ENCODE measurements around the gene ZIC1.

DNA sequence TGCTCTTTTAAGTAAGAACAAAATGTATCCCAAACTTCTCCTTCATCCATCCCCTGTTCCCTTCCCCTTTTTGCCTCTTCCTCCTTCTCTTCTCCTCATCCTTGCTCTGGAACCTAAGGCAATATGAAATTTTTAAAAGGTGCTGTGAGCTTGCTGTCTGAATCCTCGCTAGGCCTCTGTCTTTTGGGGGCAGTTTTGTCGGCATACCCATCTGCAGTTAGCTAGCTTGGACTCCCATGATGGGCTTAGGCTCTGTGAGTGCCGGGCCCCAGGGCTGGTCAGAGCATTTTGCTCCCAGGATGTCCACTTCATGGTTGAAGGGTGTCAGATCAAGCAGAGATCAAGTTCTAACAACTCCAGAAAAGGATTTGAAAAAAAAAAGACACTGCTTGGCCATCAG lies 18.6 kb downstream of the ZIC1 start:
- TF ChIP-seq, protein P1, sequence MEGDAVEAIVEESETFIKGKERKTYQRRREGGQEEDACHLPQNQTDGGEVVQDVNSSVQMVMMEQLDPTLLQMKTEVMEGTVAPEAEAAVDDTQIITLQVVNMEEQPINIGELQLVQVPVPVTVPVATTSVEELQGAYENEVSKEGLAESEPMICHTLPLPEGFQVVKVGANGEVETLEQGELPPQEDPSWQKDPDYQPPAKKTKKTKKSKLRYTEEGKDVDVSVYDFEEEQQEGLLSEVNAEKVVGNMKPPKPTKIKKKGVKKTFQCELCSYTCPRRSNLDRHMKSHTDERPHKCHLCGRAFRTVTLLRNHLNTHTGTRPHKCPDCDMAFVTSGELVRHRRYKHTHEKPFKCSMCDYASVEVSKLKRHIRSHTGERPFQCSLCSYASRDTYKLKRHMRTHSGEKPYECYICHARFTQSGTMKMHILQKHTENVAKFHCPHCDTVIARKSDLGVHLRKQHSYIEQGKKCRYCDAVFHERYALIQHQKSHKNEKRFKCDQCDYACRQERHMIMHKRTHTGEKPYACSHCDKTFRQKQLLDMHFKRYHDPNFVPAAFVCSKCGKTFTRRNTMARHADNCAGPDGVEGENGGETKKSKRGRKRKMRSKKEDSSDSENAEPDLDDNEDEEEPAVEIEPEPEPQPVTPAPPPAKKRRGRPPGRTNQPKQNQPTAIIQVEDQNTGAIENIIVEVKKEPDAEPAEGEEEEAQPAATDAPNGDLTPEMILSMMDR (IDR thresholded peaks at IDR 0.05): no peak
- TF ChIP-seq POLR2A (IDR thresholded peaks at IDR 0.05): no peak
